ENCODE results near the gene MED9.

MED9 gene

GRCh38 chr17:17506181-17506741 is 29.5 kb downstream of the MED9 start:
- TF ChIP-seq CTCF (IDR thresholded peaks at IDR 0.05; ENCODE audit: low read depth, low read length, missing control alignments), result no peak

GRCh38 chr17:17506893-17507464 is 30.2 kb downstream of the MED9 start:
- in situ Hi-C loops (cut with HindIII; ENCODE audit: low sequenced_read_pairs), result no loop called here
- TF ChIP-seq CTCF (IDR thresholded peaks at IDR 0.05; ENCODE audit: low read depth, low read length, missing control alignments), result no peak
- no peak overlapping the region for H3K4me3 ChIP-seq (ENCODE audit: low read depth, low read length)
- no peak for DNase-seq (ENCODE audit: low read depth)

More at GRCh38 chr17:17506181-17506741, 29.5 kb downstream of the MED9 start:
- no peak overlapping the region for H3K4me3 ChIP-seq (ENCODE audit: low read depth, low read length)
- in situ Hi-C loops (cut with HindIII; ENCODE audit: low sequenced_read_pairs), result no loop called here
- DNase-seq (ENCODE audit: low read depth), result no peak

- no peak overlapping the region for H3K4me3 ChIP-seq (ENCODE audit: low read depth, low read length)
- in situ Hi-C loops (cut with HindIII; ENCODE audit: low sequenced_read_pairs), result no loop called here
- DNase-seq (ENCODE audit: low read depth), result no peak
- TF ChIP-seq CTCF (IDR thresholded peaks at IDR 0.05; ENCODE audit: low read depth, low read length, missing control alignments), result no peak
Observed at GRCh38 chr17:17507465-17508011, 30.7 kb downstream of the MED9 start.

GRCh38 chr17:17508019-17508535 is 31.3 kb downstream of the MED9 start:
- DNase-seq (ENCODE audit: low read depth), result no peak
- in situ Hi-C loops (cut with HindIII; ENCODE audit: low sequenced_read_pairs), result no loop called here
- no peak for TF ChIP-seq CTCF (IDR thresholded peaks at IDR 0.05; ENCODE audit: low read depth, low read length, missing control alignments)
- H3K4me3 ChIP-seq (ENCODE audit: low read depth, low read length), result no peak overlapping the region

GRCh38 chr17:17508646-17509591 is 32.1 kb downstream of the MED9 start:
- TF ChIP-seq CTCF (IDR thresholded peaks at IDR 0.05; ENCODE audit: low read depth, low read length, missing control alignments), result no peak
- in situ Hi-C loops (cut with HindIII; ENCODE audit: low sequenced_read_pairs), result no loop called here
- DNase-seq (ENCODE audit: low read depth), result no peak
- no peak overlapping the region for H3K4me3 ChIP-seq (ENCODE audit: low read depth, low read length)
